Osteoblast (primary cell): ENCODE results near the gene CEP85L. TPM values are rescaled to one million over a fixed set of nuclear protein-coding genes. Genes with fewer than 3 reads are reported as not detected.

ENCODE experiments used
- DNase-seq: peaks from one replicate; pipeline ENCODE4 v3.0.0; 2011; ENCODE audit warnings: low spot score, mixed read lengths; ENCODE audit not compliant: insufficient read length; ENCODE audit errors: missing footprints
- H2AFZ ChIP-seq: 2 replicates; pipeline ENCODE4 v1.6.0; 2011; ENCODE audit warnings: mild to moderate bottlenecking, low read length
- H3K27ac ChIP-seq: 2 replicates; pipeline ENCODE4 v1.5.1; 2011; ENCODE audit warnings: mild to moderate bottlenecking, low read depth, low read length, moderate library complexity
- H3K27me3 ChIP-seq: 2 replicates; pipeline ENCODE4 v1.6.0; 2012; ENCODE audit warnings: mild to moderate bottlenecking, control low read depth, inconsistent platforms, low read length, moderate library complexity; ENCODE audit not compliant: insufficient read depth
- H3K36me3 ChIP-seq: 2 replicates; pipeline ENCODE4 v1.5.1; 2011; ENCODE audit warnings: mild to moderate bottlenecking, low read length, control low read depth, moderate library complexity; ENCODE audit not compliant: insufficient read depth
- H3K4me1 ChIP-seq: 2 replicates; pipeline ENCODE4 v1.5.1; 2011; ENCODE audit warnings: mild to moderate bottlenecking, low read length, control low read depth, moderate library complexity; ENCODE audit not compliant: insufficient read depth
- H3K4me2 ChIP-seq: 2 replicates; pipeline ENCODE4 v1.6.0; 2011; ENCODE audit warnings: mild to moderate bottlenecking, low read length; ENCODE audit not compliant: insufficient read depth
- H3K4me3 ChIP-seq: fragments of 200-600 bp; sonication (generic); 3 replicates; pipeline ENCODE4 v1.5.1; 2012; ENCODE audit warnings: mild to moderate bottlenecking, low read length, inconsistent platforms; ENCODE audit not compliant: insufficient read depth
- H3K79me2 ChIP-seq: 2 replicates; pipeline ENCODE4 v1.6.0; 2012; ENCODE audit warnings: mild to moderate bottlenecking, low read length, control low read depth, inconsistent platforms; ENCODE audit not compliant: insufficient read depth
- H3K9me3 ChIP-seq: 2 replicates; pipeline ENCODE4 v1.5.1; 2011; ENCODE audit warnings: low read depth, low read length, control low read depth
- H4K20me1 ChIP-seq: 2 replicates; pipeline ENCODE4 v1.6.0; 2012; ENCODE audit warnings: mild to moderate bottlenecking, low read length, control low read depth; ENCODE audit not compliant: insufficient read depth
- CTCF ChIP-seq: IDR thresholded peaks from 2 replicates; pipeline ENCODE4 v1.5.1; 2011; ENCODE audit warnings: mild to moderate bottlenecking, low read depth, low read length, moderate library complexity; ENCODE audit errors: extremely low read depth
- total RNA-seq: library from RNA; depleted of rRNA; stranded (reverse); fragments of >200 nt; gene quantifications from 2 replicates; pipeline ENCODE4 v1.2.3, GENCODE V29; 2012

The CEP85L gene
- total RNA-seq, 1 donor, result 15.2 TPM

- no peak overlapping the region for H3K4me2 ChIP-seq
- no peaks in the 10 kb centered on the region for H4K20me1 ChIP-seq
- H3K4me1 ChIP-seq, result no peaks in the 10 kb centered on the region
- no peaks in the 10 kb centered on the region for H3K79me2 ChIP-seq
- no peak overlapping the region for H3K27ac ChIP-seq
- H3K4me3 ChIP-seq, result no peak overlapping the region
- TF ChIP-seq CTCF, result no peak
- no peak for DNase-seq
- H3K36me3 ChIP-seq, result peaks cover 6% of the 10 kb centered on the region
- no peaks in the 10 kb centered on the region for H3K9me3 ChIP-seq
- no peak overlapping the region for H2AFZ ChIP-seq
- H3K27me3 ChIP-seq, result no peaks in the 10 kb centered on the region
These were observed 143.8 kb downstream of the CEP85L start for GRCh38 chr6:118507636-118508035.

GRCh38 chr6:118506071-118506638, 145.2 kb downstream of the CEP85L start:
- no peak overlapping the region for H3K4me3 ChIP-seq
- no peak for TF ChIP-seq CTCF
- H3K4me1 ChIP-seq, result no peaks in the 10 kb centered on the region
- DNase-seq, result no peak
- no peaks in the 10 kb centered on the region for H4K20me1 ChIP-seq
- H3K36me3 ChIP-seq, result peaks cover 12% of the 10 kb centered on the region
- H3K79me2 ChIP-seq, result no peaks in the 10 kb centered on the region
- no peak overlapping the region for H3K27ac ChIP-seq
- H3K9me3 ChIP-seq, result no peaks in the 10 kb centered on the region
- H2AFZ ChIP-seq, result no peak overlapping the region
- H3K27me3 ChIP-seq, result no peaks in the 10 kb centered on the region
- H3K4me2 ChIP-seq, result no peak overlapping the region

- Histone ChIP-seq H3K4me2 (no peak overlapping the region), H3K9me3 (no peaks in the 10 kb centered on the region), H2AFZ (no peak overlapping the region), H4K20me1 (no peaks in the 10 kb centered on the region), H3K36me3 (peaks cover 12% of the 10 kb centered on the region), H3K27me3 (no peaks in the 10 kb centered on the region), H3K4me1 (no peaks in the 10 kb centered on the region), H3K79me2 (no peaks in the 10 kb centered on the region), H3K27ac (no peak overlapping the region), H3K4me3 (no peak overlapping the region)
- no peak for TF ChIP-seq CTCF
- no peak for DNase-seq
These were observed 145.7 kb downstream of the CEP85L start for GRCh38 chr6:118505656-118506055.

- H3K4me1 ChIP-seq, result no peaks in the 10 kb centered on the region
- no peak overlapping the region for H2AFZ ChIP-seq
- no peaks in the 10 kb centered on the region for H3K79me2 ChIP-seq
- H3K9me3 ChIP-seq, result no peaks in the 10 kb centered on the region
- H3K27ac ChIP-seq, result no peak overlapping the region
- H3K27me3 ChIP-seq, result no peaks in the 10 kb centered on the region
- H3K36me3 ChIP-seq, result peaks cover 12% of the 10 kb centered on the region
- H3K4me3 ChIP-seq, result no peak overlapping the region
- H3K4me2 ChIP-seq, result no peak overlapping the region
- no peaks in the 10 kb centered on the region for H4K20me1 ChIP-seq
- DNase-seq, result no peak
- no peak for TF ChIP-seq CTCF
These were observed 146.8 kb downstream of the CEP85L start for GRCh38 chr6:118504611-118505010.
